Thyroid gland (tissue), 4 donors: ENCODE data around the gene NFATC2IP. TPM values are rescaled to one million over a fixed set of nuclear protein-coding genes. Genes with fewer than 3 reads are reported as not detected.

Experiments used
- DNase-seq, 2 donors: peaks; one replicate each; pipeline ENCODE4 v3.0.0-alpha.2; 2019
- H3K27ac ChIP-seq, 3 donors: fragments of 200-600 bp; sonication (generic); 1 replicate in 2 of 3; 2 replicates in 1 of 3; pipeline ENCODE4 v1.5.1; 2016 to 2019; ENCODE audit warnings: mild to moderate bottlenecking in 1 of 3, moderate library complexity in 1 of 3
- H3K27me3 ChIP-seq: fragments of 200-600 bp; sonication (generic); one replicate; pipeline ENCODE4 v1.5.1; 2019
- H3K36me3 ChIP-seq, 2 donors: fragments of 200-600 bp; sonication (generic); one replicate each; pipeline ENCODE4 v1.5.1; 2016 to 2019
- H3K4me1 ChIP-seq, 2 donors: fragments of 200-600 bp; sonication (generic); one replicate each; pipeline ENCODE4 v1.5.1; 2017 to 2019
- H3K4me3 ChIP-seq, 3 donors: fragments of 200-600 bp; sonication (generic); replicated peaks in 1 of 3; 1 replicate in 2 of 3; 2 replicates in 1 of 3; pipeline ENCODE4 v1.5.1; 2016; ENCODE audit warnings: mild to moderate bottlenecking in 1 of 3
- H3K9me3 ChIP-seq: fragments of 200-600 bp; sonication (generic); one replicate; pipeline ENCODE4 v1.5.1; 2017
- POLR2A ChIP-seq, 2 donors: fragments of 450-650 bp; IDR thresholded peaks; one replicate each; pipeline ENCODE4 v1.6.1; 2017; ENCODE audit warnings: antibody characterized with exemption in 2 of 2, mild to moderate bottlenecking in 2 of 2, moderate library complexity in 1 of 2
- WGBS, 2 donors: methylation state at CpG; one replicate each; pipeline ENCODE4 v1.1.5; 2017; 5-methylcytosine and 5-hydroxymethylcytosine counted together
- intact Hi-C: fragments of 100-400 bp; cut with DNase I; formaldehyde crosslinking; loops from one replicate; pipeline ENCODE4 v1.15.1; 2023
- total RNA-seq, 4 donors: library from RNA; depleted of rRNA; stranded (reverse); fragments of >200 nt; gene quantifications; one replicate each; pipeline ENCODE4 v1.2.3, GENCODE V29; 2016
- TF ChIP-seq, protein P1 (sequence below), 6 experiments: fragments of 200-600 bp in 3 of 6; fragments of 450-650 bp in 3 of 6; sonication (generic) in 3 of 6; IDR thresholded peaks; one replicate each; pipeline ENCODE4 v1.5.1; 2016 to 2019; ENCODE audit warnings: antibody characterized with exemption in 6 of 6, mild to moderate bottlenecking in 2 of 6, inconsistent platforms in 1 of 6, moderate library complexity in 1 of 6

The NFATC2IP gene
- 10 to 100 TPM; 20.5 to 33.6 (median 28.2) TPM for total RNA-seq

DNA sequence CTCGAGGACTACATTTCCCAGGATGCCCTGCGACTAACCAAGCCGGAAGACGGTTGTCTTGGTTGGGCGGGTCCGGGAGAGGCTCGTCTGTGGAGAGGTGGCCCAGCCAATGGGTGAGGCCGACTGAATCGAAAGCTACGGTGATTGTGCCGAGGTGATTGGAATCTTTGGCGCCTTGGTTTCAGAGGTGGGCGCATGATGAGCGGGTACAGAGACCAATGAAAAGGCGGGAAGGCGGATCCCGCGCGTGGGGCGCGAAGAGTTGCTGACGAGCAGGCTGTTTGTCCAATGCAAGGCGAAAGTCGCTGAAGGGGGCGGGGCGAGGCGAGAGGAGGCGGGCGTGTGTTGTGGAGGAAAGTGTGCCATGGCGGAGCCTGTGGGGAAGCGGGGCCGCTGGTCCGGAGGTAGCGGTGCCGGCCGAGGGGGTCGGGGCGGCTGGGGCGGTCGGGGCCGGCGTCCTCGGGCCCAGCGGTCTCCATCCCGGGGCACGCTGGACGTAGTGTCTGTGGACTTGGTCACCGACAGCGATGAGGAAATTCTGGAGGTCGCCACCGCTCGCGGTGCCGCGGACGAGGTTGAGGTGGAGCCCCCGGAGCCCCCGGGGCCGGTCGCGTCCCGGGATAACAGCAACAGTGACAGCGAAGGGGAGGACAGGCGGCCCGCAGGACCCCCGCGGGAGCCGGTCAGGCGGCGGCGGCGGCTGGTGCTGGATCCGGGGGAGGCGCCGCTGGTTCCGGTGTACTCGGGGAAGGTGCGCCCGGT is at the start of gene NFATC2IP:
TSS of gene NFATC2IP (plus strand) at position 290 of the 762 bp plus-strand sequence. CDS start at position 365, 75 bp downstream.
- intact Hi-C loops = loop anchor here (5.0 kb wide), 1 partner anchor 124 kb away; no protein-coding TSS in a partner anchor
- peak; percentile 99 to 100 for DNase-seq
- Histone ChIP-seq H3K4me1 (peaks cover 9 to 11% of the 10 kb centered on the region in 2 donors), H3K36me3 (peaks cover 14% of the 10 kb centered on the region in 2 donors), H3K27ac (peak within 1 kb of the TSS; percentile 45 to 66 (median 55)), H3K9me3 (no peaks in the 10 kb centered on the region), H3K4me3 (peak within 1 kb of the TSS; percentile 61 to 95 (median 81)), H3K27me3 (no peaks in the 10 kb centered on the region)
- whole genome bisulfite sequencing, 2 donors = 0 to 2% methylated on average over 36 to 48 of the region's 79 CpGs
- TF ChIP-seq, protein P1, sequence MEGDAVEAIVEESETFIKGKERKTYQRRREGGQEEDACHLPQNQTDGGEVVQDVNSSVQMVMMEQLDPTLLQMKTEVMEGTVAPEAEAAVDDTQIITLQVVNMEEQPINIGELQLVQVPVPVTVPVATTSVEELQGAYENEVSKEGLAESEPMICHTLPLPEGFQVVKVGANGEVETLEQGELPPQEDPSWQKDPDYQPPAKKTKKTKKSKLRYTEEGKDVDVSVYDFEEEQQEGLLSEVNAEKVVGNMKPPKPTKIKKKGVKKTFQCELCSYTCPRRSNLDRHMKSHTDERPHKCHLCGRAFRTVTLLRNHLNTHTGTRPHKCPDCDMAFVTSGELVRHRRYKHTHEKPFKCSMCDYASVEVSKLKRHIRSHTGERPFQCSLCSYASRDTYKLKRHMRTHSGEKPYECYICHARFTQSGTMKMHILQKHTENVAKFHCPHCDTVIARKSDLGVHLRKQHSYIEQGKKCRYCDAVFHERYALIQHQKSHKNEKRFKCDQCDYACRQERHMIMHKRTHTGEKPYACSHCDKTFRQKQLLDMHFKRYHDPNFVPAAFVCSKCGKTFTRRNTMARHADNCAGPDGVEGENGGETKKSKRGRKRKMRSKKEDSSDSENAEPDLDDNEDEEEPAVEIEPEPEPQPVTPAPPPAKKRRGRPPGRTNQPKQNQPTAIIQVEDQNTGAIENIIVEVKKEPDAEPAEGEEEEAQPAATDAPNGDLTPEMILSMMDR (IDR thresholded peaks at IDR 0.05) = no peak
- TF ChIP-seq POLR2A (IDR thresholded peaks at IDR 0.05) = peak in 1 of 2 donors; percentile 72

DNA sequence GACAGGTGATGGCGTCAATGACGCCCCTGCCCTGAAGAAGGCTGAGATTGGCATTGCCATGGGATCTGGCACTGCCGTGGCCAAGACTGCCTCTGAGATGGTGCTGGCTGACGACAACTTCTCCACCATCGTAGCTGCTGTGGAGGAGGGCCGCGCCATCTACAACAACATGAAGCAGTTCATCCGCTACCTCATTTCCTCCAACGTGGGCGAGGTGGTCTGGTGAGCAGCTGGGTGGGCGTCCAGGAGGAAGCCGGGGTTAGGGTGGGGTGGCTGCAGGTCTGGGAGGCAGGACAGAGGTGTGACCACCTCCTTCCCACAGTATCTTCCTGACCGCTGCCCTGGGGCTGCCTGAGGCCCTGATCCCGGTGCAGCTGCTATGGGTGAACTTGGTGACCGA is 48.9 kb upstream of the NFATC2IP start:
- H3K36me3 ChIP-seq = peaks cover 0 to 13% of the 10 kb centered on the region in 2 donors

DNA sequence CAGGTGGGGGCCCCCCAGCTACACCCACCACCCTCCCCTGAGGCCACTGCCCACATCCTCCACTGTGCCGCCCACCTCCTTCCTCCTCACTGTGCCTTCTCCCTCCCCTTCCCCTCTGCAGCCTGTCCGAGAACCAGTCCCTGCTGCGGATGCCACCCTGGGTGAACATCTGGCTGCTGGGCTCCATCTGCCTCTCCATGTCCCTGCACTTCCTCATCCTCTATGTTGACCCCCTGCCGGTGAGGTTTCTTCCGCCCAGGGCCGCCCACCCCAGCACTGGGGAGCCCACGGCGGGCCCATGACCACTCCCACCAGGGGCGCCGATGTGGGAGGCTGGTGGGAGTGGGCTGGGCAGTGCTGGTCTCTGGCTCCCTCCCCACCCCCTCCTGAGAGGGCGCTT is 47.8 kb upstream of the NFATC2IP start:
- Histone ChIP-seq H3K27ac (no peak overlapping the region), H3K36me3 (peaks cover 0 to 18% of the 10 kb centered on the region in 2 donors), H3K4me1 (no peaks in the 10 kb centered on the region), H3K9me3 (no peaks in the 10 kb centered on the region), H3K27me3 (no peaks in the 10 kb centered on the region), H3K4me3 (no peak overlapping the region)
- no peak for DNase-seq
- 73 to 75% methylated on average over 7 to 11 of the region's 11 CpGs for WGBS, 2 donors
- TF ChIP-seq, protein P1 (IDR thresholded peaks at IDR 0.05) = no peak
- no peak for TF ChIP-seq POLR2A (IDR thresholded peaks at IDR 0.05)
- intact Hi-C loops = no loop called here

More for the DNA sequence above, 48.9 kb upstream of the NFATC2IP start:
- WGBS, 2 donors = 87 to 95% methylated on average over 9 to 12 of the region's 15 CpGs
- H3K27ac ChIP-seq = no peak overlapping the region
- no peak overlapping the region for H3K4me3 ChIP-seq
- no peaks in the 10 kb centered on the region for H3K9me3 ChIP-seq
- DNase-seq = no peak
- TF ChIP-seq POLR2A (IDR thresholded peaks at IDR 0.05) = no peak
- TF ChIP-seq, protein P1 (IDR thresholded peaks at IDR 0.05) = no peak
- intact Hi-C loops = no loop called here
- H3K4me1 ChIP-seq = no peaks in the 10 kb centered on the region
- H3K27me3 ChIP-seq = no peaks in the 10 kb centered on the region

DNA sequence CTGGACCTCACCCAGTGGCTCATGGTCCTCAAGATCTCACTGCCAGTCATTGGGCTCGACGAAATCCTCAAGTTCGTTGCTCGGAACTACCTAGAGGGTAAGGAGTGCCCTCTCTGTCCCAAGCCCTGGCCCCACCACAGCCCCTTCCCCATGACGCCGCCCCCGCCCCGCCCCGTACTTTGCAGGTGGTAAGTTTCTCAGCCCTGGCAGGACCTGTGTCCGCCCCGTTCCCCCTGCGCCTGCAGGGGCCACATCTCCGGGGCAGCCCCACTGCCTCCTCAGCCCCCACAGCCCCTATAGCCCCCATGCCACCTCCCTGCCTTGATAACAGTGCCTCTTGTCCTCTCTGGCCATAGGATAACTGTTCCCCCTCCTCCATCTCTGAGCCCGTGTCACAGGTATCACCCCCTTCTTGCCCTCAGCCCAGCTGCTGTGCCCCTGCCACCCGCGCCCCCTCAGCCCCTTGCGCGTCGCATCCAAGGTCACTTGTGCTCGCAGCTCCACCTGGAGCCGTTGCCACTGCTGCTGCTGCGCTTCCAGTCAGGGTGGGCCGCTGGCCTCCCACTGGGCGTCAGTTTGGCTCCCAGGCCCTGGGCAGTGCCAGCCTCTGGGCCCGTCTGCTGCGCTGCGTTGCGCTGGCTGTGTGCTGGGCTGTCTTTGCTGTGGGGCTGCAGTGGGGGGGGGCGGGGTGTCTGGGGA is 47.2 kb upstream of the NFATC2IP start:
- Histone ChIP-seq H3K27ac (no peak overlapping the region), H3K4me1 (no peaks in the 10 kb centered on the region), H3K27me3 (no peaks in the 10 kb centered on the region), H3K36me3 (peaks cover 0 to 22% of the 10 kb centered on the region in 2 donors), H3K4me3 (no peak overlapping the region), H3K9me3 (no peaks in the 10 kb centered on the region)
- TF ChIP-seq, protein P1 (IDR thresholded peaks at IDR 0.05) = no peak
- TF ChIP-seq POLR2A (IDR thresholded peaks at IDR 0.05) = no peak
- 89 to 90% methylated on average over 23 to 29 of the region's 29 CpGs for WGBS, 2 donors
- intact Hi-C loops = no loop called here
- no peak for DNase-seq

DNA sequence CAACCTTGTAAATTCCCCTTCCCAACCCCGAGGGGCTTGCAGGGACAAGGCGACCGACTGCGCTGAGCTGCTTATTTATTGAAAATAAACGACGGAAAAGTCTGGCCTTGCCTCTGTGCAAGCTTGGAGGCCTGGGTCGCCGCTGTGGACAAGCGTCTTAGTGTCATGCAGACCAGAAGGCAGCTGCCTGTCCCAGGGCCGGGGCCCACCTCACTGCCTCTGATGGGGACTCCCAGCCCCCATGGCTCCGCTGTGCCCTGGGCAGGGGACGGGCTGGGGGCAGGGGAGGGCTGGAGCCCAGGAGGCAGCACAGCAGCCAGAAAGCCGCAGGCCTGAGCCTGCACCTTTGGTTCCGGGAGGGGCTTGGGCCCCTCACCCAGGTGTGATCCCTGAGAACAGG is 46.4 kb upstream of the NFATC2IP start:
- no peaks in the 10 kb centered on the region for H3K4me1 ChIP-seq
- H3K27ac ChIP-seq = no peak overlapping the region
- H3K4me3 ChIP-seq = no peak overlapping the region
- TF ChIP-seq, protein P1 (IDR thresholded peaks at IDR 0.05) = no peak
- no peak for TF ChIP-seq POLR2A (IDR thresholded peaks at IDR 0.05)
- WGBS, 2 donors = 90 to 92% methylated on average over 11 to 12 of the region's 14 CpGs
- DNase-seq = no peak
- intact Hi-C loops = no loop called here
- H3K9me3 ChIP-seq = no peaks in the 10 kb centered on the region
- no peaks in the 10 kb centered on the region for H3K27me3 ChIP-seq
- H3K36me3 ChIP-seq = peaks cover 0 to 24% of the 10 kb centered on the region in 2 donors
